ENCODE data around the gene DNASE1L3.

DNA sequence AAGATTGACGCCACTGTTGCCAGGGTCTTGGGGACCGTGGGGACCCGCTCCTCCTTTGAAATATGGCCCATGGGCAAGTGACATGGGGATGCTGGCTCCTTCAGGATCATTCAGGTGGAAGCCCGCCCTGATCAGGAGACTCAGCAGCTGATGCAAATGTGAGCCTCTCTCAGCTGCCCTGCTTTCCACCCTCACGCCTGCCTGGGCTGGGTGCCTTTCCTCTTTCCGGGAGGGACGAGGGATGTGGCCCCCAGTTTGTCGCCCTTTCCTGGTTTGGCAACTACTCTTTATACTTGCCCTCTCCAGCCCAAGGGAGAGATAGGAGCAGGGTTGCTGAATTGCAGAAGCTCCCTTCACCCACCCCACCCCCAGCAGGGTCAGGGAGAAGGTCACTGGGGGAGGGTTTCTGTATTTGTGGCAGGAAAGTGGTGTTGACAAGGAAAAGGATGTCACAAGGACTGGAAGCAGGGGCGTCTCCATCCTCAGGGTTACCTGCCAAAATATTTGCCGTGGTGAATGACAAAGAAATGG, 21.8 kb downstream of the DNASE1L3 start:
- TF ChIP-seq ZNF768 (CRISPR knock-in tag; IDR thresholded peaks at IDR 0.05) (no peak), SIN3A (IDR thresholded peaks at IDR 0.05; ENCODE audit: borderline replicate concordance, low read depth, low read length) (no peak), TCF7 (IDR thresholded peaks at IDR 0.05; ENCODE audit: low read depth) (peak; percentile 75), CEBPB (IDR thresholded peaks at IDR 0.05; ENCODE audit: borderline replicate concordance, low read depth, low read length) (0 out of 2 replicates have a peak, but pooled peaks have one; percentile 7), HNRNPLL (IDR thresholded peaks at IDR 0.05; ENCODE audit: low read depth, low read length, poor library complexity, severe bottlenecking) (no peak), ZFP36L2 (CRISPR knock-in tag; IDR thresholded peaks at IDR 0.05) (no peak), ZNF546 (CRISPR knock-in tag; conservative IDR thresholded peaks at IDR 0.05) (no peak), ELF1 (CRISPR knock-in tag; IDR thresholded peaks at IDR 0.05) (no peak), POLR2AphosphoS5 (IDR thresholded peaks at IDR 0.05; ENCODE audit: low read depth, low read length) (no peak), MXI1 (IDR thresholded peaks at IDR 0.05; ENCODE audit: borderline replicate concordance, low read depth, low read length) (no peak), JUN (CRISPR knock-in tag; IDR thresholded peaks at IDR 0.05) (no peak)
- TF ChIP-seq, protein P1, sequence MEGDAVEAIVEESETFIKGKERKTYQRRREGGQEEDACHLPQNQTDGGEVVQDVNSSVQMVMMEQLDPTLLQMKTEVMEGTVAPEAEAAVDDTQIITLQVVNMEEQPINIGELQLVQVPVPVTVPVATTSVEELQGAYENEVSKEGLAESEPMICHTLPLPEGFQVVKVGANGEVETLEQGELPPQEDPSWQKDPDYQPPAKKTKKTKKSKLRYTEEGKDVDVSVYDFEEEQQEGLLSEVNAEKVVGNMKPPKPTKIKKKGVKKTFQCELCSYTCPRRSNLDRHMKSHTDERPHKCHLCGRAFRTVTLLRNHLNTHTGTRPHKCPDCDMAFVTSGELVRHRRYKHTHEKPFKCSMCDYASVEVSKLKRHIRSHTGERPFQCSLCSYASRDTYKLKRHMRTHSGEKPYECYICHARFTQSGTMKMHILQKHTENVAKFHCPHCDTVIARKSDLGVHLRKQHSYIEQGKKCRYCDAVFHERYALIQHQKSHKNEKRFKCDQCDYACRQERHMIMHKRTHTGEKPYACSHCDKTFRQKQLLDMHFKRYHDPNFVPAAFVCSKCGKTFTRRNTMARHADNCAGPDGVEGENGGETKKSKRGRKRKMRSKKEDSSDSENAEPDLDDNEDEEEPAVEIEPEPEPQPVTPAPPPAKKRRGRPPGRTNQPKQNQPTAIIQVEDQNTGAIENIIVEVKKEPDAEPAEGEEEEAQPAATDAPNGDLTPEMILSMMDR (CRISPR knock-in tag; IDR thresholded peaks at IDR 0.05): peak; percentile 27
- TF ChIP-seq, protein P2, sequence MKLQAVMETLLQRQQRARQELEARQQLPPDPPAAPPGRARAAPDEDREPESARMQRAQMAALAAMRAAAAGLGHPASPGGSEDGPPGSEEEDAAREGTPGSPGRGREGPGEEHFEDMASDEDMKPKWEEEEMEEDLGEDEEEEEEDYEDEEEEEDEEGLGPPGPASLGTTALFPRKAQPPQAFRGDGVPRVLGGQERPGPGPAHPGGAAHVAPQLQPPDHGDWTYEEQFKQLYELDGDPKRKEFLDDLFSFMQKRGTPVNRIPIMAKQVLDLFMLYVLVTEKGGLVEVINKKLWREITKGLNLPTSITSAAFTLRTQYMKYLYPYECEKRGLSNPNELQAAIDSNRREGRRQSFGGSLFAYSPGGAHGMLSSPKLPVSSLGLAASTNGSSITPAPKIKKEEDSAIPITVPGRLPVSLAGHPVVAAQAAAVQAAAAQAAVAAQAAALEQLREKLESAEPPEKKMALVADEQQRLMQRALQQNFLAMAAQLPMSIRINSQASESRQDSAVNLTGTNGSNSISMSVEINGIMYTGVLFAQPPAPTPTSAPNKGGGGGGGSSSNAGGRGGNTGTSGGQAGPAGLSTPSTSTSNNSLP (IDR thresholded peaks at IDR 0.05; ENCODE audit: low read depth, low read length): no peak
- TF ChIP-seq, protein P3, sequence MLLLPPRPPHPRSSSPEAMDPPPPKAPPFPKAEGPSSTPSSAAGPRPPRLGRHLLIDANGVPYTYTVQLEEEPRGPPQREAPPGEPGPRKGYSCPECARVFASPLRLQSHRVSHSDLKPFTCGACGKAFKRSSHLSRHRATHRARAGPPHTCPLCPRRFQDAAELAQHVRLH (CRISPR knock-in tag; IDR thresholded peaks at IDR 0.05; ENCODE audit: borderline replicate concordance, low read depth): 0 out of 2 replicates have a peak, but pooled peaks have one; percentile 22
